Mucosa of gallbladder (tissue), 1 donor: ENCODE results near the gene LLGL1. TPM values are rescaled to one million over a fixed set of nuclear protein-coding genes. Genes with fewer than 3 reads are reported as not detected.

Experiments used
- DNase-seq: peaks from one replicate; pipeline ENCODE4 v3.0.0-alpha.2; 2020; ENCODE audit warnings: low spot score
- total RNA-seq: library from RNA; stranded (reverse); gene quantifications from one replicate; pipeline ENCODE4 v1.2.1, GENCODE V29; 2021
- donor health status: DM: no; HTN: no; CAD: no.

Gene LLGL1
- total RNA-seq, 1 donor from 2014 or later, result 19.6 TPM

- no peak for DNase-seq
Measured at GRCh38 chr17:18252160-18252559, 26.7 kb downstream of the LLGL1 start.

- DNase-seq, result no peak
Measured at GRCh38 chr17:18253187-18253884, 27.9 kb downstream of the LLGL1 start.

GRCh38 chr17:18253947-18254821 lies 28.7 kb downstream of the LLGL1 start:
- no peak for DNase-seq

- DNase-seq, result no peak
Measured at GRCh38 chr17:18254888-18255649, 29.6 kb downstream of the LLGL1 start.

- DNase-seq, result no peak
Measured at GRCh38 chr17:18256351-18256750, 30.9 kb downstream of the LLGL1 start.

GRCh38 chr17:18256776-18257175 lies 31.3 kb downstream of the LLGL1 start:
- DNase-seq, result no peak

- peak; percentile 37 for DNase-seq
Measured at GRCh38 chr17:18257268-18257981, 32.0 kb downstream of the LLGL1 start.

GRCh38 chr17:18257982-18258355 lies 32.5 kb downstream of the LLGL1 start:
- peak; percentile 51 for DNase-seq

- DNase-seq, result peak; percentile 28
Measured at GRCh38 chr17:18258356-18259038, 33.1 kb downstream of the LLGL1 start, which contains the start of gene FLII. Gene FLII (minus strand): TSS chr17:18258738. CDS start chr17:18258690, 48 bp downstream.

GRCh38 chr17:18259621-18260331 lies 34.3 kb downstream of the LLGL1 start:
- DNase-seq, result no peak

GRCh38 chr17:18260332-18261145 lies 35.1 kb downstream of the LLGL1 start, which contains the start of gene MIEF2:
Gene MIEF2 (plus strand): TSS chr17:18260662. CDS start chr17:18262721, 2,059 bp downstream.
- DNase-seq, result peak; percentile 96

- peak; percentile 54 for DNase-seq
Measured at GRCh38 chr17:18261146-18261515, 35.7 kb downstream of the LLGL1 start.

- no peak for DNase-seq
Measured at GRCh38 chr17:18261659-18262058, 36.2 kb downstream of the LLGL1 start.

GRCh38 chr17:18262111-18262510 lies 36.7 kb downstream of the LLGL1 start:
- no peak for DNase-seq

- no peak for DNase-seq
Measured at GRCh38 chr17:18262641-18263040, 37.2 kb downstream of the LLGL1 start.

GRCh38 chr17:18263885-18264682 lies 38.6 kb downstream of the LLGL1 start:
- DNase-seq, result no peak

- DNase-seq, result no peak
Measured at GRCh38 chr17:18267366-18267765, 41.9 kb downstream of the LLGL1 start.

GRCh38 chr17:18267927-18268711 lies 42.7 kb downstream of the LLGL1 start:
- no peak for DNase-seq
